HG02938 (cell line): ENCODE results near the gene CAMK2D.

ENCODE experiments used
- ATAC-seq: cut with Tn5 transposase; IDR thresholded peaks from one replicate; pipeline ENCODE4 v1.9.1; 2021; ENCODE audit warnings: mild to moderate bottlenecking, moderate library complexity; ENCODE audit not compliant: unreplicated experiment

The CAMK2D gene

GRCh38 chr4:113579360-113579759, 182.2 kb downstream of the CAMK2D start:
- no peak for ATAC-seq

GRCh38 chr4:113576947-113577678, 184.4 kb downstream of the CAMK2D start:
- no peak for ATAC-seq

- no peak for ATAC-seq
These were observed 186.1 kb downstream of the CAMK2D start for GRCh38 chr4:113575401-113575800.

GRCh38 chr4:113574636-113575103, 186.9 kb downstream of the CAMK2D start:
- no peak for ATAC-seq

- ATAC-seq, result no peak
These were observed 188.9 kb downstream of the CAMK2D start for GRCh38 chr4:113572620-113573019.

GRCh38 chr4:113566015-113566795, 195.3 kb downstream of the CAMK2D start:
- ATAC-seq, result no peak

GRCh38 chr4:113565702-113566012, 195.9 kb downstream of the CAMK2D start:
- no peak for ATAC-seq

- peak; percentile 21 for ATAC-seq
These were observed 197.0 kb downstream of the CAMK2D start for GRCh38 chr4:113564493-113564892.

GRCh38 chr4:113563691-113564378, 197.7 kb downstream of the CAMK2D start:
- ATAC-seq, result no peak

GRCh38 chr4:113561758-113562157, 199.8 kb downstream of the CAMK2D start:
- ATAC-seq, result no peak

- no peak for ATAC-seq
These were observed 200.4 kb downstream of the CAMK2D start for GRCh38 chr4:113561092-113561491.

- no peak for ATAC-seq
These were observed 201.0 kb downstream of the CAMK2D start for GRCh38 chr4:113560579-113560978.

- ATAC-seq, result no peak
These were observed 201.6 kb downstream of the CAMK2D start for GRCh38 chr4:113559947-113560346.

- no peak for ATAC-seq
These were observed 205.0 kb downstream of the CAMK2D start for GRCh38 chr4:113556382-113557134.

- ATAC-seq, result no peak
These were observed 205.7 kb downstream of the CAMK2D start for GRCh38 chr4:113555868-113556267.

- ATAC-seq, result no peak
These were observed 208.5 kb downstream of the CAMK2D start for GRCh38 chr4:113553082-113553481.

GRCh38 chr4:113550510-113550909, 211.0 kb downstream of the CAMK2D start:
- ATAC-seq, result no peak

GRCh38 chr4:113548303-113548702, 213.2 kb downstream of the CAMK2D start:
- no peak for ATAC-seq

- ATAC-seq, result peak; percentile 100
These were observed 214.0 kb downstream of the CAMK2D start for GRCh38 chr4:113547487-113548042.

GRCh38 chr4:113541933-113542332, 219.6 kb downstream of the CAMK2D start:
- no peak for ATAC-seq

- ATAC-seq, result no peak
These were observed 220.7 kb downstream of the CAMK2D start for GRCh38 chr4:113540859-113541258.
